Neural cell (in vitro differentiated cells): Measurements from ENCODE around the gene SLC44A4.

Source experiments
- CTCF ChIP-seq: fragments of 450-650 bp; IDR thresholded peaks from 2 replicates; pipeline ENCODE4 v1.5.1; 2014; ENCODE audit warnings: antibody characterized with exemption, mild to moderate bottlenecking, moderate library complexity; ENCODE audit not compliant: poor library complexity, severe bottlenecking
- EP300 ChIP-seq: fragments of 450-650 bp; conservative IDR thresholded peaks from 2 replicates; pipeline ENCODE4 v1.6.1; 2014; ENCODE audit warnings: antibody characterized with exemption, mild to moderate bottlenecking, moderate library complexity; ENCODE audit not compliant: poor library complexity, severe bottlenecking
- EZH2 ChIP-seq: fragments of 200-600, 300-800 bp; shearing (Covaris generic), sonication (generic); IDR thresholded peaks from 2 replicates; pipeline ENCODE4 v1.6.1; 2014; ENCODE audit warnings: antibody characterized with exemption, low read length, borderline replicate concordance, mild to moderate bottlenecking; ENCODE audit not compliant: insufficient read depth, poor library complexity, severe bottlenecking
- MXI1 ChIP-seq: fragments of 450-650 bp; conservative IDR thresholded peaks from 2 replicates; pipeline ENCODE4 v1.6.1; 2014; ENCODE audit warnings: antibody characterized with exemption, mild to moderate bottlenecking; ENCODE audit not compliant: poor library complexity, severe bottlenecking
- POLR2AphosphoS5 ChIP-seq: IDR thresholded peaks from 2 replicates; pipeline ENCODE4 v1.6.1; 2012
- TAF1 ChIP-seq: IDR thresholded peaks from 2 replicates; pipeline ENCODE4 v1.6.1; 2012; ENCODE audit warnings: low read depth

- TF ChIP-seq EP300 (no peak), EZH2 (no peak), TAF1 (no peak), CTCF (no peak), POLR2AphosphoS5 (no peak), MXI1 (no peak)
Observed at GRCh38 chr6:31865205-31866118, 13.3 kb downstream of the SLC44A4 start.
